ENCODE results near the gene C17orf75. TPM values are rescaled to one million over a fixed set of nuclear protein-coding genes. Genes with fewer than 3 reads are reported as not detected.

The C17orf75 gene
- total RNA-seq, 2 experiments from 2014 or later: 32.7 to 35.3 TPM

DNA sequence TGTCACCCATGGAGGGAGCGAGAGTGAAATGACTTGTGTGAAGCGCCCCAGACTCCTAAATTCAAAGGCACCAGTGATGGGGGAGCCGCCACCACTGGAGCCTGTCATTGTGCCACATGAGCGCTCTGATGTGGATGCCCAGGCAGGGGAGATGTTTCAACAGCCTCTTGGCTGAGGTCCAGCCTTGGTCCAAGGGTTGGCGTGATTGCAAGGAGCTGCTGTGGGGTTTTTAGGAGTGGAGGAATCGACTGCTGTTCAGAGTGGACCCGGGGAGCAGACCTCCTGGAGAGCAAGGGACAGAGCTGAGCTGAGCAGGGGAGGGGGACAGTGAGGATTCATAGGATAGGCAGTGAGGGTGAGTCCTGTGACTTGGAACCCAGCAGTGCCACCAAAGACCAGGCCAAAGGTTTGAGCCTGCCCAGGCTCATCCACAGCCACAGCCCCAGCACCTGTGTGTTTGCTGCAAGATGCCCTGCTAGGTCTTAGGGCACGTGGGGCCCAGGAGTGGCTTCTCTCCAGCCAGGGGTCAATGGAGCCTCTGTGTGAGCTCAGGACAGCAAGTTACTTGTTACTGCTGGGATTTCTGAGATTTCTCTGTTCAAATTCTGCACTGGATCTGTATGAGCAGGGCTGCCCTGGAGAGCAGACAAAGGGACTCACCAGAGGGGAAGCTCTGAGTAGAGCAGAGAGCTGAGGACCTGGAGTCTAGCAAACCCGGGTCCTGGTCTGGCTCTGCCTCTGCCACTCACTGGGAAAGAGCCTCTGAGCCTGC is 56.0 kb downstream of the C17orf75 start:
- POLR2A ChIA-PET: no interaction called here
- CTCF ChIA-PET: no interaction called here

DNA sequence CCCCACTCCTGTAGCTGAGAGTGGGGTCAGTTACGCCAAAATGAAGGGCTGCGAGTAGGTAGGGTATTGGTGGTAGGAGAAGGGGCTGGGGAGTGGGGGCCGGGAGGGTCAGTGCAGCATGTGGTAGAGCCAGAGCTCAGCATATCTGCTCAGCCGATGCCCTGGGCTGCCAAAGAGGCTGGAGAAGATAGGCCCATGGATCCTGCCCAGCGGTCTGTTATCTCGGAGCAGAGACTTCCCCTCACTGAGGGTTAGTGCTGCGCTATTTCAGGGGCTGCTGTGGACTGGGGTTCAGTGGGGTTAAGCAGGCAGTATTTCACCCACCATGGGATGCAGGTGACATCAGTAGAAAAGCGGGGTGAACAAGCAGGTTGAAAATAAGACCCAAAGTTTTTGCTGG is 56.7 kb downstream of the C17orf75 start:
- POLR2A ChIA-PET: no interaction called here
- CTCF ChIA-PET: no interaction called here

GRCh38 chr17:32283745-32284201 is 58.2 kb downstream of the C17orf75 start:
- CTCF ChIA-PET: no interaction called here
- POLR2A ChIA-PET: no interaction called here

DNA sequence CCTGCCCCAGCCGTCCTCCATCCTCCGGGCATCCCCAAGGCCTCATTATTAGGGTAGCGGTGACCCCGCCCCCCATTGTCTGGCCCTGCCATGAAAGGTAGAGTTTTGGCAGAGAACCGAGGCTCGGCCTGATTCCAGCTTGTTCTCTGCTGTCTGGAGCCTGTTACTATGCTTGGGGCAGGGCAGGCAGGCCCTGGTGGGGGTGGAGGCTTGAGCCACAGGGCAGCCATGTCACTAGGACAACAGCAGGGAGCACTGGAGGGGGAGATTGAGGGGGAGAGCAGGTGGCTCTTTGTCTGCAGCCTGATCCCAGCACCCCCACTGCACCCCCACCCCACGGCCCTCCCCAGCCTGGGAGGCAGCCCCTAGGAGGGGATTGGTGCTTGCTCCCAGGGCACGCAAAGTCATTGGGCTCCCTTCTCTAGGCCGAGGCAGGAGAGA is 60.9 kb downstream of the C17orf75 start:
- ChIA-PET POLR2A (no interaction called here), CTCF (no interaction called here)

GRCh38 chr17:32279891-32280716 is 61.9 kb downstream of the C17orf75 start:
- ChIA-PET CTCF (no interaction called here), POLR2A (no interaction called here)

- ChIA-PET POLR2A (no interaction called here), CTCF (no interaction called here)
Measured at GRCh38 chr17:32278815-32279214, 63.2 kb downstream of the C17orf75 start.

Other genes with a start within 250 kb of the C17orf75 start
- 10 to 100 TPM; 22.0 to 25.4 TPM for gene RHOT1, start 199.7 kb downstream of the C17orf75 start, total RNA-seq
- gene RHBDL3, start 76.3 kb downstream of the C17orf75 start, total RNA-seq: under 1 TPM; 0.13 to 0.38 TPM
- 100 to 1,000 TPM; 201 to 209 TPM for gene ZNF207, start 8.0 kb upstream of the C17orf75 start, total RNA-seq
- gene PSMD11, start 102.3 kb upstream of the C17orf75 start, total RNA-seq: 100 to 1,000 TPM; 168 to 172 TPM
- 10 to 100 TPM in 1 of 2 experiments, 1 to 10 TPM in 1; 9.8 to 10.1 TPM for gene CDK5R1, start 144.8 kb upstream of the C17orf75 start, total RNA-seq